Memory B cell (primary cell): ENCODE results near the gene NT5C3A.
"Not testable (repeated sequence)": the region's sequence is repeated elsewhere in the genome, so short reads cannot be mapped to it uniquely, and the experiment has no call there.

Experiments
- ATAC-seq: fragments of 150-1000 bp; cut with Tn5 transposase; 2 replicates; pipeline ENCODE4 v1.10.0; 2021; ENCODE audit warnings: low read depth, mild to moderate bottlenecking, moderate library complexity
- DNase-seq, 2 donors: peaks; one replicate each; pipeline ENCODE4 v3.0.0; 2022; ENCODE audit warnings: low spot score in 2 of 2
- H3K27ac Mint-ChIP-seq: one replicate; pipeline ENCODE4 v1.8.0; 2022; ENCODE audit warnings: mild to moderate bottlenecking, moderate library complexity, mixed read lengths
- H3K27me3 Mint-ChIP-seq: one replicate; pipeline ENCODE4 v1.8.0; 2022; ENCODE audit warnings: mixed read lengths
- H3K36me3 Mint-ChIP-seq: one replicate; pipeline ENCODE4 v1.8.0; 2022; ENCODE audit warnings: mild to moderate bottlenecking, mixed read lengths
- H3K4me1 Mint-ChIP-seq: one replicate; pipeline ENCODE4 v1.8.0; 2022; ENCODE audit warnings: mixed read lengths
- H3K4me3 Mint-ChIP-seq: one replicate; pipeline ENCODE4 v1.8.0; 2022; ENCODE audit warnings: mild to moderate bottlenecking, moderate library complexity, mixed read lengths
- H3K9me3 Mint-ChIP-seq: one replicate; pipeline ENCODE4 v1.8.0; 2022; ENCODE audit warnings: mixed read lengths

NT5C3A gene

GRCh38 chr7:32998361-32999171, 64.0 kb downstream of the NT5C3A start:
- not testable (repeated sequence) for H3K36me3 Mint-ChIP-seq, H3K4me3 Mint-ChIP-seq, DNase-seq, H3K27me3 Mint-ChIP-seq, H3K27ac Mint-ChIP-seq, H3K9me3 Mint-ChIP-seq, H3K4me1 Mint-ChIP-seq, ATAC-seq

- H3K36me3 Mint-ChIP-seq, H3K9me3 Mint-ChIP-seq, H3K27me3 Mint-ChIP-seq, H3K4me1 Mint-ChIP-seq, ATAC-seq, H3K27ac Mint-ChIP-seq, DNase-seq, H3K4me3 Mint-ChIP-seq: not testable (repeated sequence)
Measured at GRCh38 chr7:32997956-32998355, 64.6 kb downstream of the NT5C3A start.

- H3K4me3 Mint-ChIP-seq, H3K27me3 Mint-ChIP-seq, ATAC-seq, H3K27ac Mint-ChIP-seq, H3K36me3 Mint-ChIP-seq, DNase-seq, H3K9me3 Mint-ChIP-seq, H3K4me1 Mint-ChIP-seq: not testable (repeated sequence)
Measured at GRCh38 chr7:32992750-32993149, 69.8 kb downstream of the NT5C3A start.

- not testable (repeated sequence) for H3K9me3 Mint-ChIP-seq, DNase-seq, ATAC-seq, H3K27me3 Mint-ChIP-seq, H3K4me3 Mint-ChIP-seq, H3K4me1 Mint-ChIP-seq, H3K36me3 Mint-ChIP-seq, H3K27ac Mint-ChIP-seq
Measured at GRCh38 chr7:32991975-32992700, 70.4 kb downstream of the NT5C3A start.

- not testable (repeated sequence) for ATAC-seq, H3K9me3 Mint-ChIP-seq, H3K27me3 Mint-ChIP-seq, H3K27ac Mint-ChIP-seq, H3K4me3 Mint-ChIP-seq, DNase-seq, H3K36me3 Mint-ChIP-seq, H3K4me1 Mint-ChIP-seq
Measured at GRCh38 chr7:32991068-32991585, 71.4 kb downstream of the NT5C3A start.

- ATAC-seq = peak; percentile 41
- H3K27me3 Mint-ChIP-seq, DNase-seq, H3K36me3 Mint-ChIP-seq, H3K4me3 Mint-ChIP-seq, H3K4me1 Mint-ChIP-seq, H3K9me3 Mint-ChIP-seq, H3K27ac Mint-ChIP-seq: not testable (repeated sequence)
Measured at GRCh38 chr7:32988148-32988547, 74.4 kb downstream of the NT5C3A start.

- H3K27me3 Mint-ChIP-seq, H3K9me3 Mint-ChIP-seq, H3K27ac Mint-ChIP-seq, H3K4me1 Mint-ChIP-seq, H3K36me3 Mint-ChIP-seq, ATAC-seq, DNase-seq, H3K4me3 Mint-ChIP-seq: not testable (repeated sequence)
Measured at GRCh38 chr7:32979902-32980301, 82.7 kb downstream of the NT5C3A start.

- DNase-seq, H3K36me3 Mint-ChIP-seq, ATAC-seq, H3K27me3 Mint-ChIP-seq, H3K9me3 Mint-ChIP-seq, H3K4me3 Mint-ChIP-seq, H3K27ac Mint-ChIP-seq, H3K4me1 Mint-ChIP-seq: not testable (repeated sequence)
Measured at GRCh38 chr7:32979246-32979645, 83.3 kb downstream of the NT5C3A start.

GRCh38 chr7:32977159-32977558, 85.4 kb downstream of the NT5C3A start:
- not testable (repeated sequence) for DNase-seq, H3K9me3 Mint-ChIP-seq, H3K4me1 Mint-ChIP-seq, H3K4me3 Mint-ChIP-seq, H3K36me3 Mint-ChIP-seq, ATAC-seq, H3K27me3 Mint-ChIP-seq, H3K27ac Mint-ChIP-seq

- not testable (repeated sequence) for ATAC-seq, H3K4me1 Mint-ChIP-seq, H3K36me3 Mint-ChIP-seq, DNase-seq, H3K4me3 Mint-ChIP-seq, H3K27me3 Mint-ChIP-seq, H3K27ac Mint-ChIP-seq, H3K9me3 Mint-ChIP-seq
Measured at GRCh38 chr7:32971967-32972366, 90.6 kb downstream of the NT5C3A start.

GRCh38 chr7:32967268-32967582, 95.4 kb downstream of the NT5C3A start:
- not testable (repeated sequence) for H3K9me3 Mint-ChIP-seq, H3K4me3 Mint-ChIP-seq, ATAC-seq, H3K27me3 Mint-ChIP-seq, H3K27ac Mint-ChIP-seq, H3K36me3 Mint-ChIP-seq, DNase-seq, H3K4me1 Mint-ChIP-seq

- not testable (repeated sequence) for H3K4me3 Mint-ChIP-seq, H3K36me3 Mint-ChIP-seq, H3K27me3 Mint-ChIP-seq, H3K4me1 Mint-ChIP-seq, H3K27ac Mint-ChIP-seq, ATAC-seq, DNase-seq, H3K9me3 Mint-ChIP-seq
Measured at GRCh38 chr7:32966489-32967267, 95.9 kb downstream of the NT5C3A start.

GRCh38 chr7:32964461-32965159, 98.0 kb downstream of the NT5C3A start:
- not testable (repeated sequence) for H3K27ac Mint-ChIP-seq, H3K36me3 Mint-ChIP-seq, DNase-seq, H3K4me1 Mint-ChIP-seq, H3K4me3 Mint-ChIP-seq, H3K9me3 Mint-ChIP-seq, H3K27me3 Mint-ChIP-seq
- ATAC-seq = peak; percentile 92
